ENCODE data around the gene CEACAM6. TPM values are rescaled to one million over a fixed set of nuclear protein-coding genes. Genes with fewer than 3 reads are reported as not detected.
"Not testable (repeated sequence)": the region's sequence is repeated elsewhere in the genome, so short reads cannot be mapped to it uniquely, and the experiment has no call there.

CEACAM6 gene
- total and polyA plus RNA-seq, 9 of the 15 experiments (the other 6 are each of a cell fraction or from before 2014, with no cell fraction given): 0.24 TPM; not detected in 8

DNA sequence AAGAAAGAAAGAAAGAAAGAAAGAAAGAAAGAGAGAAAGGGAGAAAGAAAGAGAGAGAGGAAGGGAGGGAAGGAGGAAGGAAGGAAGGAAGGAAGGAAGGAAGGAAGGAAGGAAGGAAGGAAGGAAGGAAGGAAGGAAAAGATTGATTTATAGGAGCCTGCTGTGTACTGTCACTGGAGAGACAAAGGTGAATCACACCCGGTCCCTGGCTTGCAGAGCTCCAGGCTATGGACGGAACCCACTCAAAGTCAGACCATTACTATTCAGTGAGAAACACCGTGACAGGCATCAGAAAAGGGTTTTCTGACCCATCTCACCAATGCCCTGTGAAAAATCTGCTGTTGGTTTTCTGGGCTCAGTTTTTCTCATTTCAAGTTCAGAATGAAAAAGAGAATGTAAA is 7.3 kb upstream of the CEACAM6 start:
- no TSS peak for BruUV-seq (replicated peaks)
- Histone ChIP-seq H3K9me1 (ENCODE audit: control insufficient read depth, insufficient read depth, low read length) (no peaks in the 10 kb centered on the region), H3K4me3 (no peak overlapping the region), H3K4me1 (replicated peaks in 1 of 2; ENCODE audit: control insufficient read depth in 2 of 2, insufficient read depth in 2 of 2, low read length in 2 of 2) (no peaks in the 10 kb centered on the region), H3K27ac (ENCODE audit: extremely low read depth, low read depth, low read length) (no peak overlapping the region), H2AFZ (ENCODE audit: low read depth, low read length) (no peak overlapping the region), H3K36me3 (ENCODE audit: control insufficient read depth, insufficient read depth, low read length) (no peaks in the 10 kb centered on the region), H4K20me1 (replicated peaks; ENCODE audit: control insufficient read depth, insufficient read depth, low read length) (no peaks in the 10 kb centered on the region; the same call in 1 of the 2 replicates), H3K9ac (ENCODE audit: insufficient read depth in 1 of 2, low read depth in 2 of 2, low read length in 2 of 2) (no peak overlapping the region), H3K79me2 (ENCODE audit: control insufficient read depth, insufficient read depth, low read length) (no peaks in the 10 kb centered on the region), H3K27me3 (ENCODE audit: control insufficient read depth in 2 of 2, insufficient read depth in 2 of 2, low read length in 2 of 2) (peaks cover 0 to 5% of the 10 kb centered on the region in 2 experiments; a peak in 2 of 5 replicates), H3K4me2 (ENCODE audit: insufficient read depth, low read length) (no peak overlapping the region), H3K9me3 (replicated peaks; ENCODE audit: control insufficient read depth, insufficient read depth, low read depth, low read length) (no peaks in the 10 kb centered on the region)
- ATAC-seq (no peak), DNase-seq (ENCODE audit: extremely low read depth in 1 of 4, low spot score in 3 of 4) (no peak), FAIRE-seq (no peak)
- intact Hi-C loops (cut with micrococcal nuclease): no loop called here
- POLR2A ChIA-PET: no interaction called here
- 2% methylated on average over 3 of the region's 3 CpGs for WGBS (ENCODE audit: insufficient coverage, low coverage, missing lambda C conversion rate)
- CTCF ChIA-PET (ENCODE audit: low intra/inter-chr PET ratio): interaction anchor here (1.5 kb wide), 1 partner anchor 73 kb away, joined by 3 read pairs; no protein-coding TSS in a partner anchor
- in situ Hi-C loops (cut with MboI): loop anchor here (5.0 kb wide), 1 partner anchor 41 kb away; the partner anchor contains the start of gene CEACAM5
- TF ChIP-seq, protein P1, sequence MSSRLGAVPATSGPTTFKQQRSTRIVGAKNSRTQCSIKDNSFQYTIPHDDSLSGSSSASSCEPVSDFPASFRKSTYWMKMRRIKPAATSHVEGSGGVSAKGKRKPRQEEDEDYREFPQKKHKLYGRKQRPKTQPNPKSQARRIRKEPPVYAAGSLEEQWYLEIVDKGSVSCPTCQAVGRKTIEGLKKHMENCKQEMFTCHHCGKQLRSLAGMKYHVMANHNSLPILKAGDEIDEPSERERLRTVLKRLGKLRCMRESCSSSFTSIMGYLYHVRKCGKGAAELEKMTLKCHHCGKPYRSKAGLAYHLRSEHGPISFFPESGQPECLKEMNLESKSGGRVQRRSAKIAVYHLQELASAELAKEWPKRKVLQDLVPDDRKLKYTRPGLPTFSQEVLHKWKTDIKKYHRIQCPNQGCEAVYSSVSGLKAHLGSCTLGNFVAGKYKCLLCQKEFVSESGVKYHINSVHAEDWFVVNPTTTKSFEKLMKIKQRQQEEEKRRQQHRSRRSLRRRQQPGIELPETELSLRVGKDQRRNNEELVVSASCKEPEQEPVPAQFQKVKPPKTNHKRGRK (tag; IDR thresholded peaks at IDR 0.05): peak; percentile 40; the same call in 1 of the 2 replicates
- TF ChIP-seq MAZ (CRISPR knock-in tag; conservative IDR thresholded peaks at IDR 0.05 in 1 of 2, IDR thresholded peaks at IDR 0.05 in 1 of 2): no peak

DNA sequence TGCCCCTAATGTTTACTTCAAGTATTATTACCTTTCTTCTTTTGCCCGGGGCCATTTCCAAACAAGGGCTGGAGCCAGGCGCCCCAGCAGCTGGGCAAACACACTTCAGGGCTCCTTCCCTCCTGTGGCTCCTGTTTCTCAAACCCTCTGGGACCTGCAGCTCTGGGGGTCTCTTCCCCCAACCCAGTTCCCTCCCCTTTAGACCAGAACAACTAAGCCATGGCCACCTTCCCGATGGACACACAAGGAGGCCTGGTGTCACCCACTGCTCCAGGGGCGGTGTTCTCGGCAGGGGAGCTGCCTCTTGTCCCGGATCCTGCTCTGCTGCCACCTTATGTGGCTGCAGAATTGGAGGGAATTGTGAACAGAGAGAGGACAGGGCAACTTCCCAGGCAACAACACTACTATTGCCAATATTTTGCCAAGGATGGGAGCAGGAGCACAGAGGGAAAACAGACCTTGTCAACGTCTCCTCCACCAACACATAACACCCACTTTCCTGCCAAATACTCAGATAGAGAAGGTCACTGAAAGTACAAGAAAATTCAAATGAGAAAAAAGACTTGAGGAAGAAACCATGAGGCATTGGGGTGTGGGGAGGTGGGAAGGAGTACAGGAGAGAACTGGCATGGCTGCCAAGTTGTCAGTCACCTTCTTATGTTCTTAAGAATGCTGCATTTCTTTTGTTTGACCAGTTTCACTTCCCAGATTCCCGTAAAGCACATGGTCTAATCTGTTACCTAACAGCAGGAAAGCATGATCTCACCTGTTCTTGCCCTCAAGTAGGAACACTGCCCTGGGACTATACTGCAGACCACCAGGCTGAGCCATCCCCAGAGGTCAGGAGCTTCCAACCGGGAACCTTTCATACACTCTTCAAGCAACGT is 4.8 kb upstream of the CEACAM6 start:
- WGBS (ENCODE audit: insufficient coverage, low coverage, missing lambda C conversion rate): 0% methylated on average over 4 of the region's 10 CpGs
- H3K4me3 ChIP-seq; H3K9me1 ChIP-seq (ENCODE audit: control insufficient read depth, insufficient read depth, low read length); FAIRE-seq; H3K27ac ChIP-seq (ENCODE audit: extremely low read depth, low read depth, low read length); ATAC-seq; intact Hi-C loops (cut with micrococcal nuclease); H3K4me2 ChIP-seq (ENCODE audit: insufficient read depth, low read length); H4K20me1 ChIP-seq (replicated peaks; ENCODE audit: control insufficient read depth, insufficient read depth, low read length); H3K79me2 ChIP-seq (ENCODE audit: control insufficient read depth, insufficient read depth, low read length); H3K36me3 ChIP-seq (ENCODE audit: control insufficient read depth, insufficient read depth, low read length); DNase-seq (ENCODE audit: extremely low read depth in 1 of 4, low spot score in 3 of 4); in situ Hi-C loops (cut with MboI); H3K9ac ChIP-seq (ENCODE audit: insufficient read depth in 1 of 2, low read depth in 2 of 2, low read length in 2 of 2); BruUV-seq (replicated peaks); H3K9me3 ChIP-seq (replicated peaks; ENCODE audit: control insufficient read depth, insufficient read depth, low read depth, low read length); CTCF ChIA-PET (ENCODE audit: low intra/inter-chr PET ratio); H3K4me1 ChIP-seq (replicated peaks in 1 of 2; ENCODE audit: control insufficient read depth in 2 of 2, insufficient read depth in 2 of 2, low read length in 2 of 2); H2AFZ ChIP-seq (ENCODE audit: low read depth, low read length); POLR2A ChIA-PET; H3K27me3 ChIP-seq (ENCODE audit: control insufficient read depth in 2 of 2, insufficient read depth in 2 of 2, low read length in 2 of 2): not testable (repeated sequence)
